Nucleus accumbens (tissue), 56 donors: ENCODE data around the gene TLCD5.

Source experiments
- DNase-seq, 56 donors: peaks; one replicate each; lab custom pipeline; 2025; lab: John Stamatoyannopoulos, UW

TLCD5 gene

DNA sequence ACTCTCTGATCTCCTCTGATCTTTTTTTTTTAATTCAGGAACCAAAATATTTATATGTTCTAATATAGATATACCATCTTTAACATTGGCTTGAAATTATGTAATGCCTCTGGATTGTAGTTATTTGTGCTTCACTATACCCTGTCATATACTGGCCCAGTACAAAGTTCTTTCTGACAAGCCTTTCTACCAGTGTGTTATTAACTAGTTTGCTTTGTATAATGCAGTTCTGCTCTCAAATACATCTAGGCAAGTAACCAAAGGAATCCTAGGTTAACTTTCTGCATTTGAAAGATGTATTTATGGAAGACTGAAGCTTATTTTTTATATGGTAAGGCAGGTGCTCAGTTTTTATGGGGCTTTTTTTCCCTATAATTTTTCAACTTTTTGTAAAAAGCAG is 47.2 kb downstream of the TLCD5 start:
- no peak for DNase-seq

DNA sequence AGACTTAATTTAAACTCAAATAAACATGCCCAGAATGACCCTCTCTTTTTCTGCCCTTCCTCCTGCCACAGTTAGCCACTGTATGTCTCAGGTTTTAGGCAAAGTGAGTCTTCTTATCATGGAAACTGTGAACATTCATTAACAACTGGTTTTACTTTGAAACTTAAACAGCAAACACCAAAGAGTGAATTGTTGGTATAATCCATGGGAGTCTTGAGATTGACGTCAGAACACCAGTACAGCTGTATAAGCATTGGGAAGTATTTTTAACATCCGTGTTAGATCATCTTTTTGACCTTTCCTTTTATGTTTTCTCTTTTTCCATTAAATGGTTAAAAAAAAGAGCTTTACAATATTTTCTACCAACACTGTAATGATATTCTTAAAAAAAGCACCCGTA is 50.0 kb downstream of the TLCD5 start:
- no peak for DNase-seq

DNA sequence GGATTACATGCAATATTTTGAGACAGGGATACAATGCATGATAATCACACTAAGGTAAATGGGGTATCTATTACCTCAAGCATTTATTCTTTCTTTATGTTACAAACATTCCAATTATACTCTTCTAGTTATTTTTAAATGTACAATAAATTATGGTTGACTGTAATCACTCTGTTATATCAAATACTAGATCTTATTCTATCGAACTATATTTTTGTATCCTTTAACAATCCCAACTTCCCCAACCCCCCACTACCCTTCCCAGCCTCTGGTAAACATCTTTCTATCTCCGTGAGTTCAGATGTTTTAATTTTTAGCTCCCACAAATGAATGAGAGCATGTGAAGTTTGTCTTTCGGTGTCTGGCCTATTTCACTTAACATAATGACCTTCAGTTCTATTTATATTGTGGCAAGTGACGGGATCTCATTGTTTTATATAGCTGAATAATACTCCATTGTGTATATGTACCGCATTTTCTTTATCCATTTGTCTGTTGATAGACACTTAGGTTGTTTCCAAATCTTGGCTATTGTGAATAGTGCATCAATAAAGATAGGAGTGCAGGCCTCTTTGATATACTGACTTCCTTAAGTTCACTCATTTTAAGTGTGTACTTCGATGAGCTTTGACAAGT is 51.6 kb downstream of the TLCD5 start:
- no peak for DNase-seq

DNA sequence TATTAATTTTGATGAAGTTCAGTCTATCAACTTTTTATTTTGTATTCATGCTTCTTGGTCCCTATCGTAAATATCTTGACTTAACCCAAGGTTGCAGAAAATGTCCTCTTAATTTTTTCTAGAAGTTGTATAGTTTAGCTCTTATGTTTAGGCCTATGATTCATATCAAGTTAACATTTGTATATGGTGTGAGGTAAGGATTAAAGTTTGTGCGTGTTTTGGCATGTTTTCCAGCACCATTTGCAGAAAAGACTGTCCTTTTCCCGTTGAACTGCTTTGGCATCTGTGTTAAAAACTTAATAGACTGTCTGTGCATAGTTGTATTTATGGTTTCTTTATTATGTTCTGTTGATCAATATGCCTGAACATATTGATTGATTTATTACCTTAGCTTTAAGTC is 53.4 kb downstream of the TLCD5 start:
- no peak for DNase-seq

DNA sequence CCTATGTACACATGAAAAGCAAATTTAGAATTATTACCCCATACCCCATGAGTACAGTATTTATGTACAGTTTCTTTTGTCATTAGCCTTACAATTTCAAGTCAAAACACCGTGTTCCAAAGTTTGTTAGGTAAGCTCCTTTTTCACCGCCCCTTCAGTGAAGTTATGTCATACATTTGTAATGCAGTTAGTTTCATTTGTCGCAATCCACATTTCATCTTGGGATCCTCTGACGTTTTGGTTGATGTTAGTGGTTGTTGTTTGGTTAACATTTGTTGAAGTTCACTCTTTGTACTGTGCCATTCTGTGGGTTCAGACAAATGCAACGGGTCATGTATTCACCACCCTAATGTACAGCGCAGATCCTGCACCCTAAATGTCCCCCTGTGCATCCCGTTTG is 56.3 kb downstream of the TLCD5 start:
- no peak for DNase-seq
